ENCODE measurements around the gene CCDC134. TPM values are rescaled to one million over a fixed set of nuclear protein-coding genes. Genes with fewer than 3 reads are reported as not detected.
A peak's percentile ranks its signal among the peaks of the same experiment; 100 is the strongest.

CCDC134 gene
- total and polyA plus RNA-seq, 2 donors (not counting 1 experiment from before 2014, with no cell fraction given): 3.0 to 13.7 TPM

GRCh38 chr22:41793871-41794270 lies 6.6 kb upstream of the CCDC134 start:
- H3K79me2 ChIP-seq (ENCODE audit: control insufficient read depth, insufficient read depth, low read length): no peaks in the 10 kb centered on the region
- no peaks in the 10 kb centered on the region for H3K27me3 ChIP-seq (ENCODE audit: control insufficient read depth, insufficient read depth, low read length)
- no peak overlapping the region for H3K9ac ChIP-seq (ENCODE audit: insufficient read depth, low read length)
- H3K36me3 ChIP-seq (ENCODE audit: control insufficient read depth, insufficient read depth, low read length): no peaks in the 10 kb centered on the region
- no peaks in the 10 kb centered on the region for H3K9me3 ChIP-seq (ENCODE audit: control insufficient read depth, insufficient read depth, low read depth, low read length)
- H3K4me2 ChIP-seq (ENCODE audit: extremely low read depth, insufficient read depth, low read length): no peak overlapping the region
- no peak overlapping the region for H2AFZ ChIP-seq (ENCODE audit: low read length)
- no peak for TF ChIP-seq EZH2 (IDR thresholded peaks at IDR 0.05; ENCODE audit: low read length, missing control alignments)
- no peak for TF ChIP-seq CTCF (conservative IDR thresholded peaks at IDR 0.05 in 1 of 2, IDR thresholded peaks at IDR 0.05 in 1 of 2; ENCODE audit: low read depth in 1 of 2, low read length in 2 of 2)
- no peak overlapping the region for H3K27ac ChIP-seq (ENCODE audit: insufficient read depth, low read length)
- no peaks in the 10 kb centered on the region for H4K20me1 ChIP-seq (ENCODE audit: control insufficient read depth, extremely low read depth, insufficient read depth, low read length)
- DNase-seq (ENCODE audit: low read depth in 2 of 2): no peak
- no peaks in the 10 kb centered on the region for H3K4me1 ChIP-seq (ENCODE audit: control insufficient read depth, extremely low read depth, insufficient read depth, low read length)
- no peak overlapping the region for H3K4me3 ChIP-seq (replicated peaks in 1 of 4; ENCODE audit: control extremely low read depth in 1 of 4, insufficient read depth in 1 of 4, low read depth in 3 of 4, low read length in 4 of 4)

DNA sequence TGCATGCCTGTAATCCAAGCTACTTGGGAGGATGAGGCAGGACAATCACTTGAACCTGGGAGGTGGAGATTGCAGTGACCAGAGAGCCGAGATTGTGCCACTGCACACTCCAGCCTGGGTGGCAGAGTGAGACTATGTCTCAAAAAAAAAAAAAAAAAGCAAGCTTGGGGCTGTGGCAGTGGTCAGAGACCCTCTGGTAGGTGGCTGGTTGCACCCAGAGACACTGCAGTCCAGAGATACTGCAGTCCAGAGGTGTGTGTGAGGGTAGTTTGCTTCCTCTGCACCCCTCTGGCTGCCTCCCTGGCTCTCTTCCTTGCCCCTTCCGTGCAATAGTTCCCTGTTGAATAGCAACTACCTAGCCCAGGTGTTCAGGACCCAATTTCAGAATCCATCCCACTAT lies 1.7 kb upstream of the CCDC134 start:
- Histone ChIP-seq H3K9me3 (ENCODE audit: control insufficient read depth, insufficient read depth, low read depth, low read length) (no peaks in the 10 kb centered on the region), H4K20me1 (ENCODE audit: control insufficient read depth, extremely low read depth, insufficient read depth, low read length) (no peaks in the 10 kb centered on the region), H3K79me2 (ENCODE audit: control insufficient read depth, insufficient read depth, low read length) (peaks cover 2% of the 10 kb centered on the region), H2AFZ (ENCODE audit: low read length) (no peak overlapping the region), H3K36me3 (ENCODE audit: control insufficient read depth, insufficient read depth, low read length) (no peaks in the 10 kb centered on the region), H3K9ac (ENCODE audit: insufficient read depth, low read length) (no peak overlapping the region), H3K4me2 (ENCODE audit: extremely low read depth, insufficient read depth, low read length) (no peak overlapping the region), H3K4me3 (replicated peaks in 1 of 4; ENCODE audit: control extremely low read depth in 1 of 4, insufficient read depth in 1 of 4, low read depth in 3 of 4, low read length in 4 of 4) (no peak overlapping the region), H3K4me1 (ENCODE audit: control insufficient read depth, extremely low read depth, insufficient read depth, low read length) (peaks cover 6% of the 10 kb centered on the region), H3K27ac (ENCODE audit: insufficient read depth, low read length) (no peak overlapping the region), H3K27me3 (ENCODE audit: control insufficient read depth, insufficient read depth, low read length) (no peaks in the 10 kb centered on the region)
- DNase-seq (ENCODE audit: low read depth in 2 of 2): no peak
- TF ChIP-seq EZH2 (IDR thresholded peaks at IDR 0.05; ENCODE audit: low read length, missing control alignments) (no peak), CTCF (conservative IDR thresholded peaks at IDR 0.05 in 1 of 2, IDR thresholded peaks at IDR 0.05 in 1 of 2; ENCODE audit: low read depth in 1 of 2, low read length in 2 of 2) (no peak)

DNA sequence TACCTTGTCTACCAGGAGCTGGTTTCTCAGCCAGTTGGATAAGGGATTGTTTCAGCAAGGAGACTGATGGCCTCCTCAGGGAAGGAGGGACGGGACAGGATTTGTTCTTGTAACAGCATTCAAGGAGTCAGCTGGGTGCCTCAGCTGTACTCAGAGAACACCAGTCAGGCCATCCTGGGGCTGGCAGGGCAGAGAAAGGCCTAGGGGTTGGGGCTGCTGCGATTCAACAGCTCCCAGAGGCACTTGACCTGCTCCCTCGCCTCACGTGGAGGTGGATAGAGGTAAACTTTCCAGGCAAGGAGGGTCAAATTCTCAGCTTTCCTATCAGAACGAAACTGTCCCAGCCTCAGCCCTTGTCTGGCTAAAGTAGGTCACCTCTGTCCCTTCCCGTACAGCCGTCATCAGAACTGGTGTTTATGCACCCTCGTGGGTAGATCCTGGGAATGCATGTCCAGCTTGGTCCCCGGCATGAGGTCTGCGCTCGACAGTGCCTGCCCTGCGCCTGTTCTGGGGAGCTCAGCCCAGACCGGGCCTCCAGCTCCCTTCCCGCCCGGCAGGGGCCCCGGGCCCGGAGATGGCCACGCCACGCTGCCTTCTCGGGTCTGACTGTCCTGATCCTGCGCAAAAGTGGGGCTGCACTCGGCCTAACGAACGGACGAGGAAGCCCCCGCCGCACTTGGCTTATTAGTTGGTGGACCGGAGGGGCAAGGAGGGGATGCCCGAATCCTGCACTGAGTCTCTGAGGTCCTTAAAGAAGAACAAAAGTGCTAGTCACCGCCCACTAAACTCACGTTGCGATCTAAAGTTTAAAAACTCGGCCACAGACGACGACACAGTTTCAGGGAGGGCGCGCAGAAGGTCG lies 762 bp upstream of the CCDC134 start:
- H3K4me2 ChIP-seq (ENCODE audit: extremely low read depth, insufficient read depth, low read length): peak overlapping the region; percentile 79
- peak overlapping the region; percentile 88 for H2AFZ ChIP-seq (ENCODE audit: low read length)
- H3K27ac ChIP-seq (ENCODE audit: insufficient read depth, low read length): peak overlapping the region; percentile 65
- H3K9ac ChIP-seq (ENCODE audit: insufficient read depth, low read length): peak overlapping the region; percentile 53
- TF ChIP-seq EZH2 (IDR thresholded peaks at IDR 0.05; ENCODE audit: low read length, missing control alignments): no peak
- TF ChIP-seq CTCF (conservative IDR thresholded peaks at IDR 0.05 in 1 of 2, IDR thresholded peaks at IDR 0.05 in 1 of 2; ENCODE audit: low read depth in 1 of 2, low read length in 2 of 2): no peak
- no peaks in the 10 kb centered on the region for H3K27me3 ChIP-seq (ENCODE audit: control insufficient read depth, insufficient read depth, low read length)
- no peaks in the 10 kb centered on the region for H3K36me3 ChIP-seq (ENCODE audit: control insufficient read depth, insufficient read depth, low read length)
- H3K79me2 ChIP-seq (ENCODE audit: control insufficient read depth, insufficient read depth, low read length): peaks cover 2% of the 10 kb centered on the region
- no peaks in the 10 kb centered on the region for H4K20me1 ChIP-seq (ENCODE audit: control insufficient read depth, extremely low read depth, insufficient read depth, low read length)
- H3K9me3 ChIP-seq (ENCODE audit: control insufficient read depth, insufficient read depth, low read depth, low read length): no peaks in the 10 kb centered on the region
- peak; percentile 22 to 25 for DNase-seq (ENCODE audit: low read depth in 2 of 2)
- peak overlapping the region; percentile 62 to 99 (median 78) for H3K4me3 ChIP-seq (replicated peaks in 1 of 4; ENCODE audit: control extremely low read depth in 1 of 4, insufficient read depth in 1 of 4, low read depth in 3 of 4, low read length in 4 of 4)
- peaks cover 6% of the 10 kb centered on the region for H3K4me1 ChIP-seq (ENCODE audit: control insufficient read depth, extremely low read depth, insufficient read depth, low read length)
